Glomerular endothelial cell (primary cell): ENCODE data around the gene ARF6. TPM values are rescaled to one million over a fixed set of nuclear protein-coding genes. Genes with fewer than 3 reads are reported as not detected.
"Not testable (repeated sequence)": the region's sequence is repeated elsewhere in the genome, so short reads cannot be mapped to it uniquely, and the experiment has no call there.

ENCODE experiments used
- DNase-seq: peaks from one replicate; pipeline ENCODE4 v3.0.0-alpha.2; 2011; ENCODE audit warnings: low read depth, low spot score; ENCODE audit errors: extremely low read depth
- total RNA-seq: library from RNA; depleted of rRNA; stranded (reverse); fragments of >200 nt; gene quantifications from 2 replicates; pipeline ENCODE4 v1.2.3, GENCODE V29; 2015

The ARF6 gene
- total RNA-seq, 1 donor from 2014 or later, result 73.9 TPM

- not testable (repeated sequence) for DNase-seq
Measured at GRCh38 chr14:49936882-49937281, 44.0 kb downstream of the ARF6 start.

GRCh38 chr14:49939215-49939614, 46.3 kb downstream of the ARF6 start:
- not testable (repeated sequence) for DNase-seq

GRCh38 chr14:49939884-49940510, 47.1 kb downstream of the ARF6 start:
- DNase-seq, result no peak

- DNase-seq, result no peak
Measured at GRCh38 chr14:49940808-49941421, 48.0 kb downstream of the ARF6 start.

- no peak for DNase-seq
Measured at GRCh38 chr14:49942090-49942489, 49.2 kb downstream of the ARF6 start.

GRCh38 chr14:49944501-49944900, 51.6 kb downstream of the ARF6 start:
- DNase-seq, result no peak

- no peak for DNase-seq
Measured at GRCh38 chr14:49945448-49946319, 52.8 kb downstream of the ARF6 start.

Other genes with a start within 250 kb of the ARF6 start
- gene POLE2, start 204.9 kb upstream of the ARF6 start, total RNA-seq, result 8.0 and 8.1 TPM in 2 replicates
- 0.82 and 1.3 TPM in 2 replicates for gene KLHDC1, start 200.0 kb upstream of the ARF6 start, total RNA-seq
- 28.6 and 37.8 TPM in 2 replicates for gene KLHDC2, start 124.9 kb upstream of the ARF6 start, total RNA-seq
- gene NEMF, start 40.3 kb upstream of the ARF6 start, total RNA-seq, result 25.1 and 59.4 TPM in 2 replicates
- 3.0 and 3.6 TPM in 2 replicates for gene VCPKMT, start 223.5 kb downstream of the ARF6 start, total RNA-seq